Measurements from ENCODE around the gene IFITM5. TPM values are rescaled to one million over a fixed set of nuclear protein-coding genes. Genes with fewer than 3 reads are reported as not detected.

IFITM5 gene
- polyA plus RNA-seq, 1 donor from 2014 or later: not detected

DNA sequence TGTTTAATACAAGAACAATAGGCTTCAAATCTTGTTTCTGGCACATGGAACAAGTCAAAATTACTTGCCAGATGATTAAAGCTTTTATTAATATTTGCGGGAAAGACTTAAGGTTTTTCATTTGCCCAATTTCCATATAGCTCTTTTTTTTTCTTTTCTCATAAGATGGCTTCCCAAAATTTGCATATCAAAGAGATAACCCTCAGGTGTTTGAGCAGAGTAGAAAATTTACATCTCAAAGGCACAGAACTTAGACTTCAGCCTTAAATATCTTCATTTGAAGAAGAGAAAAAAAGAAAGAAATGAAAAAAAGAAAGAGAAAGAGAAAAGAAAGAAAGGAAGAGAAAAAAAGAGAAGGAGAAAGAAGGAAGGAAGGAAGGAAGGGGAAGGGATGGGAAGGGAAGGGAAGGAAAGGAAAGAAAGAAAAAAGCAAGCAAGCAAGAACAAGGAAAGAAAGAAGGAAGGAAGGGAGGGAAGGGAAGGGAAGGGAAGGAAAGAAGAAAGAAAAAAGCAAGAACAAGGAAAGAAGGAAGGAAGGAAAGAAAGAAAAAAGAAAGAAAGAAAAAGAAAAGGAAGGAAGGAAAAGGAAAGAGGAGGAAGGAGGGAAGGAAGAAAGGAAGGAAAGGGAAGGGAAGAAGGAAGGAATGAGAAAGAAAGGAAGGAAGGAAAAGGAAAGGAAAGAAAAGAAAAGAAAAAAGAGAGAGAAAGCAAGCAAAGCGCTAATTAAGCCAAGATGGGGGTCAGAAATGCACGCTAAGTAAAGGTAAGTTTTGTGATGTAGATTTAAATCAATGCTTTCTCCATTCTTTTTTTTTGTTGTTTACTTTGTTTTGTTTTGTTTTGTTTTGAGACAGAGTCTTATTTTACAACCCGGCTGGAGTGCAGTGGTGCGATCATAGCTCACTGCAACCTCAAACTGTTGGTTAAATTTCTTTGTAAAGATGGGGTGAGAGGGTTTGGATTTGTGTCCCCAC, 41.5 kb upstream of the IFITM5 start:
- H3K9me3 ChIP-seq (ENCODE audit: low read length): no peaks in the 10 kb centered on the region
- H2AFZ ChIP-seq (ENCODE audit: low read depth, low read length): no peak overlapping the region
- H3K4me3 ChIP-seq (ENCODE audit: low read length): no peak overlapping the region
- no peaks in the 10 kb centered on the region for H3F3A ChIP-seq (ENCODE audit: insufficient read depth, low read length, poor library complexity, severe bottlenecking)
- H3K9me2 ChIP-seq (ENCODE audit: insufficient read depth, low read length): no peaks in the 10 kb centered on the region
- no peaks in the 10 kb centered on the region for H3K36me3 ChIP-seq (ENCODE audit: insufficient read depth, low read length)
- no peak overlapping the region for H3K4me2 ChIP-seq (ENCODE audit: low read length)
- no peaks in the 10 kb centered on the region for H3K27me3 ChIP-seq (ENCODE audit: insufficient read depth, low read depth, low read length)
- no peaks in the 10 kb centered on the region for H4K20me1 ChIP-seq (ENCODE audit: insufficient read depth)
- no peaks in the 10 kb centered on the region for H3K79me2 ChIP-seq (replicated peaks; ENCODE audit: insufficient read depth, low read length)
- no peak overlapping the region for H3K27ac ChIP-seq (ENCODE audit: low read length)
- no peak overlapping the region for H3K9ac ChIP-seq (ENCODE audit: low read length)
- TF ChIP-seq, protein P1, sequence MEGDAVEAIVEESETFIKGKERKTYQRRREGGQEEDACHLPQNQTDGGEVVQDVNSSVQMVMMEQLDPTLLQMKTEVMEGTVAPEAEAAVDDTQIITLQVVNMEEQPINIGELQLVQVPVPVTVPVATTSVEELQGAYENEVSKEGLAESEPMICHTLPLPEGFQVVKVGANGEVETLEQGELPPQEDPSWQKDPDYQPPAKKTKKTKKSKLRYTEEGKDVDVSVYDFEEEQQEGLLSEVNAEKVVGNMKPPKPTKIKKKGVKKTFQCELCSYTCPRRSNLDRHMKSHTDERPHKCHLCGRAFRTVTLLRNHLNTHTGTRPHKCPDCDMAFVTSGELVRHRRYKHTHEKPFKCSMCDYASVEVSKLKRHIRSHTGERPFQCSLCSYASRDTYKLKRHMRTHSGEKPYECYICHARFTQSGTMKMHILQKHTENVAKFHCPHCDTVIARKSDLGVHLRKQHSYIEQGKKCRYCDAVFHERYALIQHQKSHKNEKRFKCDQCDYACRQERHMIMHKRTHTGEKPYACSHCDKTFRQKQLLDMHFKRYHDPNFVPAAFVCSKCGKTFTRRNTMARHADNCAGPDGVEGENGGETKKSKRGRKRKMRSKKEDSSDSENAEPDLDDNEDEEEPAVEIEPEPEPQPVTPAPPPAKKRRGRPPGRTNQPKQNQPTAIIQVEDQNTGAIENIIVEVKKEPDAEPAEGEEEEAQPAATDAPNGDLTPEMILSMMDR (IDR thresholded peaks at IDR 0.05; ENCODE audit: poor library complexity, severe bottlenecking): no peak
- TF ChIP-seq TAF1 (IDR thresholded peaks at IDR 0.05; ENCODE audit: low read depth): no peak
- no peak for TF ChIP-seq RAD21 (conservative IDR thresholded peaks at IDR 0.05)
- TF ChIP-seq, protein P2, sequence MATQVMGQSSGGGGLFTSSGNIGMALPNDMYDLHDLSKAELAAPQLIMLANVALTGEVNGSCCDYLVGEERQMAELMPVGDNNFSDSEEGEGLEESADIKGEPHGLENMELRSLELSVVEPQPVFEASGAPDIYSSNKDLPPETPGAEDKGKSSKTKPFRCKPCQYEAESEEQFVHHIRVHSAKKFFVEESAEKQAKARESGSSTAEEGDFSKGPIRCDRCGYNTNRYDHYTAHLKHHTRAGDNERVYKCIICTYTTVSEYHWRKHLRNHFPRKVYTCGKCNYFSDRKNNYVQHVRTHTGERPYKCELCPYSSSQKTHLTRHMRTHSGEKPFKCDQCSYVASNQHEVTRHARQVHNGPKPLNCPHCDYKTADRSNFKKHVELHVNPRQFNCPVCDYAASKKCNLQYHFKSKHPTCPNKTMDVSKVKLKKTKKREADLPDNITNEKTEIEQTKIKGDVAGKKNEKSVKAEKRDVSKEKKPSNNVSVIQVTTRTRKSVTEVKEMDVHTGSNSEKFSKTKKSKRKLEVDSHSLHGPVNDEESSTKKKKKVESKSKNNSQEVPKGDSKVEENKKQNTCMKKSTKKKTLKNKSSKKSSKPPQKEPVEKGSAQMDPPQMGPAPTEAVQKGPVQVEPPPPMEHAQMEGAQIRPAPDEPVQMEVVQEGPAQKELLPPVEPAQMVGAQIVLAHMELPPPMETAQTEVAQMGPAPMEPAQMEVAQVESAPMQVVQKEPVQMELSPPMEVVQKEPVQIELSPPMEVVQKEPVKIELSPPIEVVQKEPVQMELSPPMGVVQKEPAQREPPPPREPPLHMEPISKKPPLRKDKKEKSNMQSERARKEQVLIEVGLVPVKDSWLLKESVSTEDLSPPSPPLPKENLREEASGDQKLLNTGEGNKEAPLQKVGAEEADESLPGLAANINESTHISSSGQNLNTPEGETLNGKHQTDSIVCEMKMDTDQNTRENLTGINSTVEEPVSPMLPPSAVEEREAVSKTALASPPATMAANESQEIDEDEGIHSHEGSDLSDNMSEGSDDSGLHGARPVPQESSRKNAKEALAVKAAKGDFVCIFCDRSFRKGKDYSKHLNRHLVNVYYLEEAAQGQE (IDR thresholded peaks at IDR 0.05; ENCODE audit: borderline replicate concordance): no peak
- no peak for TF ChIP-seq EP300 (conservative IDR thresholded peaks at IDR 0.05; ENCODE audit: poor library complexity, severe bottlenecking)
- no peak for TF ChIP-seq POLR2AphosphoS5 (IDR thresholded peaks at IDR 0.05)
- TF ChIP-seq SMC3 (conservative IDR thresholded peaks at IDR 0.05; ENCODE audit: poor library complexity): no peak
- no peak for TF ChIP-seq EZH2 (IDR thresholded peaks at IDR 0.05; ENCODE audit: borderline replicate concordance, insufficient read depth, low read length, poor library complexity, severe bottlenecking)
- TF ChIP-seq MXI1 (conservative IDR thresholded peaks at IDR 0.05; ENCODE audit: poor library complexity, severe bottlenecking): no peak

DNA sequence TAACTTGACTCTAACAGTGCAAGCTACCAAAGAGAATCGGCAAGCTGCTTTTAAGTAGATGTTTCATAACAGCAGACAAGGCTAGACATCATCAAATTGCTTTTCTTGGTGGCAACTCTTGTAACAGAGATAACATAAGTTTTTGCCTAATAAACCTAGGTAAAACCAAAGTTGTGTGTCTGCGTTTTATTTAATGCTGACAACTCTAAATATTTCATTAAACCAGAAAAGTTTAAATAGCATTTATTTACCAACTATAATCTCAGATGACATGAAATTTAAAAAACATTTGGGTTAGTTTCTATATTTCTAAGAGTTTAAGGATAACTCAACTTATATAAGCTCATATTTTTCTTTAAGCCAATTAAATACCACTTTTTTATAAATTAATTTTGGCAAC, 40.6 kb upstream of the IFITM5 start:
- no peaks in the 10 kb centered on the region for H3K36me3 ChIP-seq (ENCODE audit: insufficient read depth, low read length)
- no peaks in the 10 kb centered on the region for H3K9me3 ChIP-seq (ENCODE audit: low read length)
- H3K4me3 ChIP-seq (ENCODE audit: low read length): no peak overlapping the region
- no peaks in the 10 kb centered on the region for H4K20me1 ChIP-seq (ENCODE audit: insufficient read depth)
- TF ChIP-seq, protein P2 (IDR thresholded peaks at IDR 0.05; ENCODE audit: borderline replicate concordance): no peak
- TF ChIP-seq MXI1 (conservative IDR thresholded peaks at IDR 0.05; ENCODE audit: poor library complexity, severe bottlenecking) (no peak), RAD21 (conservative IDR thresholded peaks at IDR 0.05) (no peak), SMC3 (conservative IDR thresholded peaks at IDR 0.05; ENCODE audit: poor library complexity) (no peak), TAF1 (IDR thresholded peaks at IDR 0.05; ENCODE audit: low read depth) (no peak), POLR2AphosphoS5 (IDR thresholded peaks at IDR 0.05) (no peak), EZH2 (IDR thresholded peaks at IDR 0.05; ENCODE audit: borderline replicate concordance, insufficient read depth, low read length, poor library complexity, severe bottlenecking) (no peak), EP300 (conservative IDR thresholded peaks at IDR 0.05; ENCODE audit: poor library complexity, severe bottlenecking) (no peak)
- TF ChIP-seq, protein P1 (IDR thresholded peaks at IDR 0.05; ENCODE audit: poor library complexity, severe bottlenecking): no peak
- H3K9ac ChIP-seq (ENCODE audit: low read length): no peak overlapping the region
- no peaks in the 10 kb centered on the region for H3K9me2 ChIP-seq (ENCODE audit: insufficient read depth, low read length)
- H3F3A ChIP-seq (ENCODE audit: insufficient read depth, low read length, poor library complexity, severe bottlenecking): no peaks in the 10 kb centered on the region
- H3K27me3 ChIP-seq (ENCODE audit: insufficient read depth, low read depth, low read length): no peaks in the 10 kb centered on the region
- no peak overlapping the region for H2AFZ ChIP-seq (ENCODE audit: low read depth, low read length)
- H3K79me2 ChIP-seq (replicated peaks; ENCODE audit: insufficient read depth, low read length): no peaks in the 10 kb centered on the region
- no peak overlapping the region for H3K27ac ChIP-seq (ENCODE audit: low read length)
- H3K4me2 ChIP-seq (ENCODE audit: low read length): no peak overlapping the region
